SK-N-MC (cell line): ENCODE measurements around the gene ERBB4.

Experiments
- DNase-seq: peaks from one replicate; pipeline ENCODE4 v3.0.0-alpha.2; 2011; ENCODE audit warnings: low read depth, low spot score
- H3K27ac ChIP-seq: fragments of 200-600 bp; sonication (generic); 2 replicates; pipeline ENCODE4 v1.5.1; 2016; ENCODE audit warnings: mixed run types
- H3K36me3 ChIP-seq: fragments of 200-600 bp; sonication (generic); 2 replicates; pipeline ENCODE4 v1.6.1; 2017; ENCODE audit warnings: antibody characterized with exemption, low read length, mixed read lengths; ENCODE audit not compliant: insufficient read depth
- H3K4me3 ChIP-seq: fragments of 200-600 bp; sonication (generic); 2 replicates; pipeline ENCODE4 v1.5.1; 2016
- H3K9ac ChIP-seq: fragments of 200-600 bp; sonication (generic); 2 replicates; pipeline ENCODE4 v1.8.0; 2017; ENCODE audit warnings: mixed run types, mixed read lengths; ENCODE audit not compliant: insufficient read length
- H3K9me3 ChIP-seq: fragments of 200-600 bp; sonication (generic); 2 replicates; pipeline ENCODE4 v1.6.1; 2017; ENCODE audit warnings: low read depth, mild to moderate bottlenecking, antibody characterized with exemption, low read length, moderate library complexity, mixed read lengths
- EZH2 ChIP-seq: fragments of 200-600 bp; sonication (generic); IDR thresholded peaks from one replicate; pipeline ENCODE4 v1.6.1; 2017; ENCODE audit warnings: antibody characterized with exemption
- FOXP2 ChIP-seq: optimal IDR thresholded peaks from 2 replicates; pipeline ENCODE3; 2011; ENCODE audit warnings: mild to moderate bottlenecking, moderate library complexity; ENCODE audit not compliant: insufficient read depth; ENCODE audit errors: extremely low read length, control extremely low read depth
- POLR2AphosphoS5 ChIP-seq: IDR thresholded peaks from 2 replicates; pipeline ENCODE4 v1.6.1; 2012; ENCODE audit warnings: mild to moderate bottlenecking, low read depth, low read length, borderline replicate concordance

The ERBB4 gene

GRCh38 chr2:211654211-211654780 lies 884.3 kb downstream of the ERBB4 start:
- Histone ChIP-seq H3K36me3 (no peaks in the 10 kb centered on the region), H3K4me3 (no peak overlapping the region), H3K9ac (no peak overlapping the region), H3K9me3 (no peaks in the 10 kb centered on the region), H3K27ac (no peak overlapping the region)
- TF ChIP-seq POLR2AphosphoS5 (no peak), EZH2 (no peak), FOXP2 (no peak)
- no peak for DNase-seq

- no peak for TF ChIP-seq EZH2
- no peak for TF ChIP-seq FOXP2
- TF ChIP-seq POLR2AphosphoS5 = no peak
- no peak overlapping the region for H3K9ac ChIP-seq
- DNase-seq = no peak
- no peak overlapping the region for H3K4me3 ChIP-seq
- no peaks in the 10 kb centered on the region for H3K9me3 ChIP-seq
- H3K36me3 ChIP-seq = no peaks in the 10 kb centered on the region
- no peak overlapping the region for H3K27ac ChIP-seq
These were observed 886.3 kb downstream of the ERBB4 start for GRCh38 chr2:211652327-211652726.

- no peaks in the 10 kb centered on the region for H3K9me3 ChIP-seq
- no peak overlapping the region for H3K9ac ChIP-seq
- DNase-seq = no peak
- no peak for TF ChIP-seq FOXP2
- no peak for TF ChIP-seq POLR2AphosphoS5
- no peak for TF ChIP-seq EZH2
- no peaks in the 10 kb centered on the region for H3K36me3 ChIP-seq
- no peak overlapping the region for H3K4me3 ChIP-seq
- no peak overlapping the region for H3K27ac ChIP-seq
These were observed 889.3 kb downstream of the ERBB4 start for GRCh38 chr2:211649331-211649730.

DNA sequence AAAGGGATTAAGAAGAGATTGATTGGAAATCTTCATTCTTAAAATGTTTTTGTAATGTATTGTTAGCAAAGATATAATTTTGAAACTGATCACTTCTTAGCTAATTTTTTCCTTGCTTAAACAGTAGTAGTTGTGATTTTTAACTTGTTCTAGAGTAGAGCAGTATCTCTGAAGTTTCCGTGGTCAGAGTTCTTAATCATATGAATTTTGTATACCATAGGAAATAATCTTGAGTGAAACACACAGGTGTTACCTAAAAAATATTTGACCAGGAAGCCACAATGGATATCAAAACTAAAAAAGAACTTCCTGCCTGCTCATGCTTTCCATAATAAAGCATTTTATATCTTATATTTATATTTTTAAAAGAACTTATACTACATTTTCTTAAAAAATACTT lies 907.1 kb downstream of the ERBB4 start:
- no peak for DNase-seq
- Histone ChIP-seq H3K4me3 (no peak overlapping the region), H3K9me3 (no peaks in the 10 kb centered on the region), H3K36me3 (no peaks in the 10 kb centered on the region), H3K9ac (no peak overlapping the region), H3K27ac (no peak overlapping the region)
- TF ChIP-seq EZH2 (no peak), POLR2AphosphoS5 (no peak), FOXP2 (no peak)

DNA sequence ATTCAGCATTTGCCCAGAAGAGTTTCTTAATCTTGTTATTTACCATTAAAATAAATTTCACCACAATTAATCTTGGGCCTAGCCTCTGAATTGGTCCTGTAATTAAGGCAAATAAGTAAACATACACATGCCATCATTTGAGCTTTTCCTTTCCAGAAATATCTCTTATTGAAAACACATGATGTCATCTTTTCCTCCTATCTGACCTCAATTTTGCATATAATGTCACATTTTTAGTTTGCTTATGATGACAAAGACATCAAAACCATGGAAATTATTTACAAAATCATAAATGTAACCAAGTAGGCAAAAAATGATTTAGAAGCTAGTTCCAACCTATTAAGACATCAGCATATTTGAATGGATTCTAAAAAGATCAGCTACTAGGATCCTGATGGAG lies 915.5 kb downstream of the ERBB4 start:
- no peaks in the 10 kb centered on the region for H3K9me3 ChIP-seq
- no peak for TF ChIP-seq FOXP2
- H3K4me3 ChIP-seq = no peak overlapping the region
- no peak overlapping the region for H3K9ac ChIP-seq
- no peak overlapping the region for H3K27ac ChIP-seq
- no peak for DNase-seq
- no peaks in the 10 kb centered on the region for H3K36me3 ChIP-seq

DNA sequence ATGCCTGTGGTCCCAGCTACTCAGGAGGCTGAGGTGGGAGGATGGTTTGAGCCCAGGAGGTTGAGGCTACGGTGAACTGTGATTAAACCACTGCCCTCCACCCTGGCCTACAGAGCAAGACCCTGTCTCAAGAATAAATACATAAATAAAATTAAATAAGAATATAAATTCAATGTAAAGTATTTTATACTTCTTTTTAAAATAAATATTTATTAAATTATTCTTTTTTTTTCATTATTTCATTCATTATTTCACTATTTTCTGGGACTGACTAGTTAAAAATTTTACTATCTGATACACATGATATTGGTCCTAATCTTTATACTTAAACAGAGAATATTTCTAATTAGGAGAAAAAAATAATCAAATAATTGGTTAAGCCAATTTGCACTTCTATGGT lies 917.6 kb downstream of the ERBB4 start:
- H3K9ac ChIP-seq = no peak overlapping the region
- H3K27ac ChIP-seq = no peak overlapping the region
- TF ChIP-seq EZH2 (no peak), POLR2AphosphoS5 (no peak), FOXP2 (no peak)
- DNase-seq = no peak
- H3K9me3 ChIP-seq = no peaks in the 10 kb centered on the region
- no peak overlapping the region for H3K4me3 ChIP-seq
- no peaks in the 10 kb centered on the region for H3K36me3 ChIP-seq

DNA sequence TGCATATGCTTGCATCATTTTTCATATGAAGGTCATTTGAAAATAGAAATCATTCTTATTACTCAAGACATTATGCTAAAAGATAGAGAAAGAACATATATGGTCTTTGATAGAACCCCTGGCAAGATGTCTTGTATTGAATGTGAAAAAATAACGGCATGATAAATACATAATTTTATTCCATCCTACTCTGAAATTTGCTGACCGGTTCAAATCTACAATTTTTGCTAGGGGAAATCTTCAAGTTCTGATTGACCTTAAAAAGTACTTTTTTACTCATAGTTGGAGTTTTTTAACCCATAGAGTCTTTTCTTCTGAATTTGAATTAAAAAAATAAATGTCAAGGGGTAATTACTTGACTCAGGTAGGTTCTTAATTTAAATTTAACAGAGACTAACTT lies 920.8 kb downstream of the ERBB4 start:
- H3K27ac ChIP-seq = no peak overlapping the region; the same call in 1 of the 2 replicates
- TF ChIP-seq POLR2AphosphoS5 (no peak), FOXP2 (no peak), EZH2 (no peak)
- no peak overlapping the region for H3K4me3 ChIP-seq
- no peaks in the 10 kb centered on the region for H3K9me3 ChIP-seq
- DNase-seq = no peak
- H3K36me3 ChIP-seq = no peaks in the 10 kb centered on the region
- no peak overlapping the region for H3K9ac ChIP-seq

DNA sequence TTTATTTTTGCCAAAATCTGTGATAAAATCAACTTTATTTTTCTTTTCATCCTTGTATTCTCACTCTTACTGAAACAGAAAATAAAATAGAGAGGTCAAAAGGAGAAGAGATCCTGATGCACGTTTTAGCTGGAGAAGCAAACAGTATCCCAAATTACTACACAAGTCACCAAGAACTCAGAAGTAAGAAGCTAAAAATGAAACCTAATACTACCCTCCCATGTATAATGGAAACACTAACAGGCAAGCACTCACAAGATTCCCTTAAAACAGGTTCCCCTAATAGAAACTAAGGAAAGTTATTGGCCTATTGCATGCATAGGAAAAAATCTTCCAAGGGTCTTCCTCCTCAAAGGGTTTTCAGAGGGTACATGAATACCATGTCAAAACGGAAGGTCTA lies 927.0 kb downstream of the ERBB4 start:
- H3K4me3 ChIP-seq = no peak overlapping the region
- TF ChIP-seq POLR2AphosphoS5 (no peak), EZH2 (no peak), FOXP2 (no peak)
- no peak overlapping the region for H3K27ac ChIP-seq
- no peaks in the 10 kb centered on the region for H3K9me3 ChIP-seq
- DNase-seq = no peak
- no peaks in the 10 kb centered on the region for H3K36me3 ChIP-seq
- H3K9ac ChIP-seq = no peak overlapping the region

GRCh38 chr2:211611061-211611518 lies 927.5 kb downstream of the ERBB4 start:
- Histone ChIP-seq H3K4me3 (no peak overlapping the region), H3K27ac (no peak overlapping the region; the same call in 1 of the 2 replicates), H3K9me3 (no peaks in the 10 kb centered on the region), H3K9ac (no peak overlapping the region), H3K36me3 (no peaks in the 10 kb centered on the region)
- no peak for DNase-seq
- no peak for TF ChIP-seq POLR2AphosphoS5
- no peak for TF ChIP-seq EZH2
- TF ChIP-seq FOXP2 = no peak
